Psoas muscle (tissue), 8 donors: ENCODE results near the gene SIRT3. TPM values are rescaled to one million over a fixed set of nuclear protein-coding genes. Genes with fewer than 3 reads are reported as not detected.
"Not testable (repeated sequence)": the region's sequence is repeated elsewhere in the genome, so short reads cannot be mapped to it uniquely, and the experiment has no call there.

Source experiments
- ATAC-seq, 4 donors: fragments of 200-7000 bp; cut with Tn5 transposase; one replicate each; pipeline ENCODE4 v1.9.1; 2020; ENCODE audit warnings: moderate library complexity in 3 of 4, mild to moderate bottlenecking in 2 of 4
- DNase-seq, 2 donors: peaks; one replicate each; pipeline ENCODE4 v3.0.0-alpha.2; 2020
- H3K27ac ChIP-seq: fragments of 200-600 bp; one replicate; pipeline ENCODE4 v1.8.0; 2022
- H3K27me3 ChIP-seq, 3 donors: fragments of 200-600 bp in 1 of 3; one replicate each; pipeline versions ENCODE4 v1.6.1 to v1.8.0; 2013 to 2022; ENCODE audit warnings: low read length in 2 of 3, mild to moderate bottlenecking in 2 of 3, moderate library complexity in 1 of 3; ENCODE audit not compliant: insufficient read depth in 3 of 3
- H3K36me3 ChIP-seq, 2 donors: fragments of 200-600 bp in 1 of 2; one replicate each; pipeline versions ENCODE4 v1.6.1 to v1.8.0; 2013 to 2022; ENCODE audit warnings: low read depth in 1 of 2, mild to moderate bottlenecking in 1 of 2, moderate library complexity in 1 of 2; ENCODE audit not compliant: insufficient read depth in 1 of 2
- H3K4me1 ChIP-seq: fragments of 200-600 bp; one replicate; pipeline ENCODE4 v1.8.0; 2022
- H3K4me3 ChIP-seq: fragments of 200-600 bp; one replicate; pipeline ENCODE4 v1.8.0; 2022; ENCODE audit warnings: mild to moderate bottlenecking
- H3K9me3 ChIP-seq: fragments of 200-600 bp; one replicate; pipeline ENCODE4 v1.8.0; 2022
- WGBS, 3 donors: extraction: QIAGEN DNeasy Blood & Tissue Kit; methylation state at CpG; one replicate each; pipeline versions ENCODE4 v1.1.6 to v1.1.7; 2013; 5-methylcytosine and 5-hydroxymethylcytosine counted together
- intact Hi-C, 2 donors: fragments of 100-400 bp; cut with DNase I; formaldehyde crosslinking; loops; one replicate each; pipeline versions ENCODE4 v1.11.0 to v1.14.2; 2022
- polyA plus RNA-seq, 3 donors: library from polyadenylated mRNA; stranded (reverse); fragments of 200-250 nt; gene quantifications; one replicate each; pipeline ENCODE4 v1.2.3, GENCODE V29; 2013
- total RNA-seq, 4 donors: library from RNA; stranded (reverse); fragmentation: NEBNext Ultra II Directional in 2 of 4; extraction: Animal tissue kit (Norgen Biotek cat#: 25700) in 2 of 4; gene quantifications; one replicate each; pipeline versions ENCODE4 v1.2.1 to v1.2.4, GENCODE V29; 2021 to 2023
- TF ChIP-seq, protein P1 (sequence below): fragments of 200-600 bp; IDR thresholded peaks from one replicate; pipeline ENCODE4 v1.8.0; 2022; ENCODE audit warnings: antibody characterized with exemption
- donor health status: healthy with polysubstance abuse.
- donor health status: DM: no; HTN: no; CAD: no; lungs with moderate emphysema.
- donor health status: Bipolar disorder and iron deficiency.
- donor health status: healthy.
- donor health status: DM: yes; HTN: yes; CAD: no.
- donor health status: DM: no; HTN: no; CAD: no.
- donor health status: DM: no; HTN: no; CAD: no.
- donor health status: DM: yes; HTN: yes; CAD: no.

Gene SIRT3
- total and polyA plus RNA-seq, 7 donors, result 10.4 to 23.2 (median 15.0) TPM

DNA sequence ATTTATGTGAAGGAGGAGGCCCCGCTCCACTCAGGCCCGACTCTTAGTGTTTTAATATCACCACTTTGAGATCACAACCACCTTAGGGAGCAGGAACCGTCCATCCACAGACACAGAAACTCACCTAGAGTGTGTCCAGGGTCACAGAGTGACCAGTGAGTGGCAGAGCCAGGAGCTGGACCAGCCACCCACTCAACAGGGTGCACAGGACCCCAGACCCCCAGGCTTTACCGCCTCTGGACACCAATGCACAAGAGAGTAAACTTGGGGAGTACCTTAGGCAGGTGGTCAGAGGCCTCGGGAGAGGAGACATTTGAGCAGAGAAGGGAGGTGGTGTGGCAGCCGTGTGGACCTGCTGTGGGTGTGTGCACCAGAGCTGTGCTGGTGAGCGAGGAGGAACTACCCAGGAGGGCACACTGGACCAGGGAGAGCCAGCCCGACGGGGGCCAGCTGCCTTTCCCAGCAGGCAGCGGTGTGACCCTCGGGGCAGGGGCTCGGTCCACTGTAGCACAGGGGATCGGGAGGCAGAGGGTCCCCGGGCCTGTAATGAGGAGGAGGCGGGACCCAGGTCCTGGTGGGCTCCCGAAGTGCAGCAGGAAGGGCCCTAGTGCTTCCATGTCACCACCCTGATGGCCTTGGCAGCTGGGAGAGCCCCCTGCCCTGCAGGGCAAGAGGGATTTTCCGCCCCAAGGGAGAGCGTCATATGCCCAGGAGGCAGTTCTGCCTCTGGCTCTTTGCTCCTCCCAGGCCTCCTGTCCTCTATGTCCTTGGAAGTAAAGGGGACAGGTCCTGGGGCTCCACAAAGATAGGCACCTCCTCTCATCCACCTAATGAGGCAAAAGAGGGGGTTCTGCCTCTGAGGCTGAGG is 34.5 kb upstream of the SIRT3 start:
- DNase-seq (no peak), ATAC-seq (peak in 1 of 4 donors; percentile 15)
- intact Hi-C loops, result no loop called here
- Histone ChIP-seq H3K4me3 (no peak overlapping the region), H3K27me3 (peaks cover 0 to 25% (median 3%) of the 10 kb centered on the region in 3 donors), H3K27ac (no peak overlapping the region), H3K4me1 (no peaks in the 10 kb centered on the region), H3K36me3 (no peaks in the 10 kb centered on the region), H3K9me3 (peaks cover 3% of the 10 kb centered on the region)
- TF ChIP-seq, protein P1, sequence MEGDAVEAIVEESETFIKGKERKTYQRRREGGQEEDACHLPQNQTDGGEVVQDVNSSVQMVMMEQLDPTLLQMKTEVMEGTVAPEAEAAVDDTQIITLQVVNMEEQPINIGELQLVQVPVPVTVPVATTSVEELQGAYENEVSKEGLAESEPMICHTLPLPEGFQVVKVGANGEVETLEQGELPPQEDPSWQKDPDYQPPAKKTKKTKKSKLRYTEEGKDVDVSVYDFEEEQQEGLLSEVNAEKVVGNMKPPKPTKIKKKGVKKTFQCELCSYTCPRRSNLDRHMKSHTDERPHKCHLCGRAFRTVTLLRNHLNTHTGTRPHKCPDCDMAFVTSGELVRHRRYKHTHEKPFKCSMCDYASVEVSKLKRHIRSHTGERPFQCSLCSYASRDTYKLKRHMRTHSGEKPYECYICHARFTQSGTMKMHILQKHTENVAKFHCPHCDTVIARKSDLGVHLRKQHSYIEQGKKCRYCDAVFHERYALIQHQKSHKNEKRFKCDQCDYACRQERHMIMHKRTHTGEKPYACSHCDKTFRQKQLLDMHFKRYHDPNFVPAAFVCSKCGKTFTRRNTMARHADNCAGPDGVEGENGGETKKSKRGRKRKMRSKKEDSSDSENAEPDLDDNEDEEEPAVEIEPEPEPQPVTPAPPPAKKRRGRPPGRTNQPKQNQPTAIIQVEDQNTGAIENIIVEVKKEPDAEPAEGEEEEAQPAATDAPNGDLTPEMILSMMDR, result no peak
- WGBS, 3 donors, result 65 to 79% (median 75%) methylated on average over 16 to 18 of the region's 18 CpGs

DNA sequence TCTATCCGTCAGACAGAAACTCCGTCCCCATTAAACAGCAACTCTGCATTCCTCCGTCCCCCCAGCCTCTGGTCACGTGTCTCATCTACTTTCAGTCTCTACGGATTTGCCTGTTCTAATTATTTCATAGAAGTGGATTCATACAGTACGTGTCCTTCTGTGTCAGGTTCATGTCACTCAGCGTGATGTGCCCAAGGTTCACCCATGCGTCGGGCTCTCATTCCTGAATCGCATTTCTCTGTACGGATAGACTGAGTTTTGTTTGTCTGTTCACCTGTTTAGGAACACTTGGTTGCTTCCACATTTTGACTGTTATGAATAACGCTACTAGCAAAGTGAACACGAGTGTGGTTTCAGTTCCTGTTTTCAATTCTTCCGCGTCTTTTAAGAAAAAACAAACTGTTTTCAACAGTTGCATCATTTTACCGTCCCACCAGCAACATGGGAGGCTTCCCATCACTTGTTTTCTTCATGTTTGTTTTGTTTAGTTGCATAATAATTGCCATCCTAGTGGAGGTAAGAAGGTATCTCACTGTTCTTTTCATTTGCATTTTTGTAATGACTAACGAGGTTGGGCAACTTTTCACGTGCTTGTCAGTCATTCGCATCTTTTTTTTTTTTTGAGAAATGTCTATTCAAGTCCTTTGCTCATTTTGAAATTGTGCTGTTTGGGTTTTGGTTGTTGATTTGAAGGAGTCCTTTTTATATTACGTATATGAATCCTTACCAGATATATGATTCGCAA is 33.2 kb upstream of the SIRT3 start:
- Histone ChIP-seq H3K4me1 (no peaks in the 10 kb centered on the region), H3K4me3 (peak overlapping the region; percentile 21), H3K36me3 (no peaks in the 10 kb centered on the region), H3K27ac (peak overlapping the region; percentile 50), H3K9me3 (peaks cover 3% of the 10 kb centered on the region), H3K27me3 (peaks cover 0 to 25% (median 3%) of the 10 kb centered on the region in 3 donors)
- intact Hi-C loops, result no loop called here
- ATAC-seq (peak in 2 of 4 donors; percentile 36 to 58), DNase-seq (peak in 1 of 2 donors; percentile 51)
- 46 to 49% (median 49%) methylated on average over 21 of the region's 21 CpGs for WGBS, 3 donors
- TF ChIP-seq, protein P1, result no peak

DNA sequence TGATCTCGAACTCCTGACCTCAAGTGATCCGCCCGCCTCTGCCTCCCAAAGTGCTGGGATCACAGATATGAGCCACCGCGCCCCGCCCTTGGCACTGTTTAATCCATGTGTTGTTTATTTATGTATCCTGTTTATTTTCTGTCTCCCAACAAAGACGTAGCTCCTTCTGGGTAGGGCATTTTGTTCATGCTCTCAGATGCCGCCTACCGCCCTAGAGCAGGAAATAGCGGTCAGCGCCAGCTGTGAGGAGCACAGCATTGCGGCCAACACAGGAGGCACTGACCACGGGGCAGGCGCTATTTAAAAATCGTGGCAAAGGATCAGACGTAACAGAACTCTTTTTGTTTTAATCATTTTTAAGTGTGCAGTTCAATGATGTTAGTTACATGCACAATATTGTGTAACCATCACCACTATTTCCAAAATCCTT is 32.6 kb upstream of the SIRT3 start:
- peak overlapping the region; percentile 21 for H3K4me3 ChIP-seq
- H3K27me3 ChIP-seq, result peaks cover 0 to 25% (median 3%) of the 10 kb centered on the region in 3 donors
- WGBS, 3 donors, result 39 to 42% (median 41%) methylated on average over 16 of the region's 16 CpGs
- peak overlapping the region; percentile 50 for H3K27ac ChIP-seq
- H3K9me3 ChIP-seq, H3K4me1 ChIP-seq, H3K36me3 ChIP-seq, intact Hi-C loops: not testable (repeated sequence)
- ATAC-seq (peak; percentile 49 to 79 (median 72)), DNase-seq (peak in 1 of 2 donors; percentile 78)

DNA sequence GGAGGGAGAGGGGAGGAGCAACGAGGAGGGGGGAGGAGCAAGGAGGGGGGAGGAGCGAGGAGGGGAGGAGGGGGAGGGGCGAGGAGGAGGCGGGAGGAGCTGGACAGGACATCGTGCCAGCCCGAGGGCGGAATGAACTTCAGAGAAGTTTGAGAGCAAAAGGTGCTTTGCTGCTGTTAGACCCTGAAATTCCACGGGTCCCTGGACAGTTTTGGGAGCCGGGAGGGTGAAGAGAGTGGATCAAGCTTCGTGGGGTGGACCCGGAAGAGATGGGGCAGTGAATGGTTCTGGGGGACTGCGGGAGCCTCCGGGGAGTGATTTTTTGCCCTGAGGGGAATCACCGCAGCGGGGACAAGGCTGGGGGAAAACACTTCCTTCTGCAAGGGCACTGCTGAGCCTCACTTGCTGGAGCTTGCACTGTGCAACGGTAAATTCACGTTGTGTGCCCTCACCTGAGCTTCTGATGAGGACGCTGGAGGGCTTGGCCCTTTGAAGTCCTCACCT is 31.4 kb upstream of the SIRT3 start:
- Histone ChIP-seq H3K4me1 (no peaks in the 10 kb centered on the region), H3K27me3 (peaks cover 0 to 25% (median 0%) of the 10 kb centered on the region in 3 donors), H3K9me3 (peaks cover 3% of the 10 kb centered on the region), H3K27ac (peak overlapping the region; percentile 23), H3K4me3 (peak overlapping the region; percentile 32), H3K36me3 (no peaks in the 10 kb centered on the region)
- TF ChIP-seq, protein P1, result no peak
- intact Hi-C loops, result no loop called here
- 42 to 64% (median 57%) methylated on average over 16 to 17 of the region's 18 CpGs for WGBS, 3 donors
- DNase-seq, result peak in 1 of 2 donors; percentile 51
- ATAC-seq, result peak; percentile 11 to 42 (median 30)
